Stimulated activated CD4-positive, alpha-beta T cell treated with anti-CD3 and anti-CD28 coated beads, Interleukin-12 subunit alpha, Interleukin-12 subunit beta, amount 100 ng/mL, for 4 hours (primary cell): ENCODE data around the gene SCAI.
"Not testable (repeated sequence)": the region's sequence is repeated elsewhere in the genome, so short reads cannot be mapped to it uniquely, and the experiment has no call there.

Experiments
- DNase-seq: peaks from one replicate; pipeline ENCODE4 v3.0.0-alpha.2; 2020

Gene SCAI

DNA sequence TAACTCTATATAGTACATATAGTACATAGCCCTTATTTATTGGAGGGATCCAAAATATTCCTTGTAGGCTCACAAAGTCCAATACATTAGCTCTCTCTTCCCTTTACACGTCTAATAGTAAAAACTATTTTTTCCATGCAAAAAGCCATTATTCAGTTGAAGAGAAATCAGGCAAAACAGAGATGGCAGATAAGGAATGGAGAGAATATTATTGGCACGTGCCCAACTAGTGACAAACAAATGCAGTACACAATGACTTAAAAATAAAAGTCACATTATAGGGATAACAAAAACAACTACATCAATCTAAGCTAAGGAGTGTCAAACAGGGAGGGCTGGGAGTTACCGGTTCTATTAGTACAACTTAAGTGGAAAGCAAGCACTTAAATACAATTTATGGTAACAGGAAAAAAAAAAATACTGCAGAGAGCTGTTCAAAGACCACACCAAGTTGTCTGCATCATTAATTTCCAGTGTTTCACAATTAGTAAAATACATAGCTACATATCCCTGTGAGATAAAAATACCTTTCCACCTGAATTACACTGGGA is 4.1 kb upstream of the SCAI start:
- DNase-seq = no peak

DNA sequence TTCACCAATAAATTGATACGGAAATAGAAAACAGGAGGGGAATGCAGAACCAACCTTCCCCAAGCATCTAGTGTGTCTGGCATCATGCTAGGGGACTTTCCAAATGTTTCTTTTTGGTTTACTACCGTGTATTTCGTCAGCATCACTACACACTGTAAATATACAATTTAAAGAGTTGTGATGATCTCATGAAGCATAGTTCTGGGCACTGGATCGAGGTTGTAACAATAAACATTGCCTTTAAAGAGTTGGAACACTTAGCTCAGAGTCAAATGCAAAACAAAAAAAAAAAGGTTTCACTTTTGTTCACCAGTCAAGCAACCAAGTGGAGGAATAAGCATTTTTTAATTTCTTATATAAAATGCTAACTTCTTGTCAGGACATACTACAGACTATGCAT is 2.9 kb upstream of the SCAI start:
- no peak for DNase-seq

DNA sequence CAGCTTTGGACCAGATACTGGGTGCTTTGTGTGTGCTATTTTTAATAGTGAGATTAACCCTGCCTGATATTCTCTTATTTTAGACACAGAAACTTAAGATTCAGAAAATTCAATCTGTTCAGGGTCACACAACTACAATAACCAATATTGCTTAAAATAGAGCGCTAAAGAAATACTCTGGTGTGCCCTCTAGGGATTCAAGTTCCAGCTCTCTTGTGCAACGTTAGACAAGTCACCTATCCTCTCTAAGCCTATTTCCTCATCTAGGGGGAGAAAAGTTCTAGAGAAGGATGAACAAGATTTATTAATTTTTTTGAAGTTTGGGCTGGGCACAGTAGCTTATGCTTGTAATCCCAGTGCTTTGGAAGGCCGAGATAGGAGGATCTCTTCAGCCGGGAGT is 2.1 kb upstream of the SCAI start:
- DNase-seq = no peak

DNA sequence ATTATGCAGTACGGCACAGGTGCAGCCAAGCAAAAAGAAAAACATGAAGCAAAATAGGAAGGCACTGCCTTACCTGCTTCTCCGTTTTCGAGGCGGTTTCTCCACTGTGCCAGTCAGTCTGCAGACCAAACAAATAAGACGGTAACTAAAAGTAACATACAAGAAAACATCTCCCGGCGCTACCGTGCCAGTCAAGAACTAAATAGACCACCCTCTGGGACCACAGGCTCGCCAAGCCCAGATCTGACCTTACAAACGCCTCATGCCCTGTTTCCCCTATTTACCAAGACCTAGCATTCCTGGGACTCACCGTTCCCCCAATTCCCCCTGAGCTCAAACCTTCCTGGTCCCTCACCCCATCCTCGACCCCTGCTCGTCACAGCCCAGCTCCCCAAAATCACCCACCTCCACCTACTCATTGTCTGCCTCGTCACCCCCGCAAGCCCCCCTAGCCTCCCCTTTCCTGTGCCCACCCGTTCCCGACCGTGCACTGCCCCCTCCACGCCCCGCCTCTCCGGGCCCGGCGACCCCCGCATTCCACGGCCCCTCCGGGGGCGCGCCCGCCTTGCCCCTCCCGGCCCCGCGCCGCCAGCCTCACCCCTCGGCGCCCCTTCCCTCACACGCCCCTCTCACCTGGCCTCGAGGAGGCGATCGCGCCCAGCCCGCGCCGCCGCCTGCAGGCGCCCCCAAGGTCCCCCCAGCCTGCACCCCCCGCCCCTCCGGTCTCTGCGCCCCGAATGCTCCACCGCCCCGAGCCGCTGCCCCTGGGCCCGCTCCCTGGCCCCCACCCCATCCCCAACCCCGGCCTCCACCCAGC is 560 bp downstream of the SCAI start:
- peak; percentile 5 for DNase-seq

DNA sequence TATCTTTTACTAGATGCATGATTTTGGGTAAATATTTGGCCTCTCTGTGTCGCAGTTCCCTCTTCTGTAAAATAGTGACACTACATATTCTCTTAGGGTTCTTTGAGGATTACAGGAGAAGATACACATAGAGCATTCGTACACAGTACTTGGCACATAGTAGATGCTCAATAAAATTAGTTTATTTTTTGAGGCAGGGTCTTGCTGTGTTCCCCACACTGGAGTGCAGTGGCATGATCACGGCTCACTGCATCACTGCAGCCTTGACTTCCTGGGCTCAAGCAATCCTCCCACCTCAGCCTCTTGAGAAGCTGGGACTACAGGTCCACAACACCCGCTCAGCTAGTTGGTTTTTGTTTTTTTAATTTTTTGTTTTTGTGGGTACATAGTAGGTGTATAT is 1.6 kb downstream of the SCAI start:
- no peak for DNase-seq

DNA sequence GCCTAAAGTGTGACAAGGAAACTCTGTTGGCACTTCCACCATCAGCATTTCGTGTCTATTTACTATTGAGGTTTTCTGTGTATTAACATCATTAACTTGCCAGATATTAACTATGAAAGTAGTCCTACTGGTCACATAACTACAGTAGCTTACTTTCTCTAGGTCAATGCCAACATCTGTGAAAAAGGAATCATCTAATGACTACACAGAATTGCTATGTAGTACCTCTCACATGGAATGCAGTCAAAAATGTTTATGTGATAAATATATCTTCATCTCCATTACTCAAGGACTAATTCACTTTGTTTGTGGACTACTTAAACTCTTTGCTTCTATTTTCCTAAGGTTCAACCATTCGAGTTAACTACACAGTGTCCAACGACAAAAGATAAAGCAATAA is 2.1 kb downstream of the SCAI start:
- DNase-seq = no peak

DNA sequence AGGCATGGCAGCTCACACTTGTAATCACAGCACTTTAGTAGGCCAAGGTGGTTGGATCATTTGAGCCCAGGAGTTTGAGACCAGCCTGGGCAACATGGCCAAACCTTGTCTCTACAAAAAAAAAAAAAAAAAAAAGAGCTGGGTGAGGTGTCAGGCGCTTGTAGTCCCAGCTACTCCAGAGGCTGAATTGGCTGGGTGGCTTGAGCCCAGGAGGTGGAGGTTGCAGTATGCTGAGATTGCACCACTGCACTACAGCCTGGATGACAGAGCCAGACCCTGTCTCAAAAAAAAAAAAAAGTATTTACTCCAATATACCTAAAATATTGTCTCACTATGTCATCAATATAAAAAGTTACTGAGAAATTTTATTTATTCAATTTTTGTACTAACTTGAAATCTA is 2.8 kb downstream of the SCAI start:
- DNase-seq = no peak

DNA sequence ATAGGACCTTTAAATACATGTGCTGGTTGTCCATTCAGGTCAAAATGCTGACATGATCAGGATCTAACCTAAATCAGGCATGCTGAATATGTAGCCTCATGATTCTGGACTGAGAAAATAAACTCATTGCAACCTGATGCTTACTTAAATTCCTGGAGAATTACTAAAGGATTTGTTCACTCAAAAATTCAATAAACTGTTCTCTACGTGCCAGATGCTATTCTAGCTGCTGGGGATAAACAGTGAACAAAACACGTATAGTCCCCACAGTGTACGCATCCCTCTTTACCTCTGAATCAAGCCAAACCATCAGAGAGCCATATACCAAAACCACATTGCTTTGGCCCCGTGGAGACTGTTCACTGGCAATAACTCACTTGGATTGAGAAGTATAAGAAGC is 6.1 kb downstream of the SCAI start:
- DNase-seq = no peak

DNA sequence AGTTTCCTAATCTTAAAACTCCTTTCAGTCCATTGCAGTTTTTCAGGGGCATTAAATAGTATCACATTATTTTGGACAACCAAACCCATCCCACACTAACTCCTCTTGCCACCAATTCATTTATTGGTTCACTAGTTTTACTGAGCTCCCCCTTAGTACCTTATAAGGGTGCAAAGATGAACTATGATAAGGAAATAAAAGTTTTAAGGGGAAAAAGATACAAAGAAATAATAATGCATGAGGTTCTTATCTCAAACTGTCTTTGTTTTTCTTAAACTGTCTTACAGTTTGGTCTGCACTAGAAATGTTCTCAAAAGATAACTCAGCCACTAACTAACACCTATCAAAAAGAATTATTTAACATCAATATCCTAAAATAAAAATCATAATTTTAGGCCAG is 8.4 kb downstream of the SCAI start:
- no peak for DNase-seq

DNA sequence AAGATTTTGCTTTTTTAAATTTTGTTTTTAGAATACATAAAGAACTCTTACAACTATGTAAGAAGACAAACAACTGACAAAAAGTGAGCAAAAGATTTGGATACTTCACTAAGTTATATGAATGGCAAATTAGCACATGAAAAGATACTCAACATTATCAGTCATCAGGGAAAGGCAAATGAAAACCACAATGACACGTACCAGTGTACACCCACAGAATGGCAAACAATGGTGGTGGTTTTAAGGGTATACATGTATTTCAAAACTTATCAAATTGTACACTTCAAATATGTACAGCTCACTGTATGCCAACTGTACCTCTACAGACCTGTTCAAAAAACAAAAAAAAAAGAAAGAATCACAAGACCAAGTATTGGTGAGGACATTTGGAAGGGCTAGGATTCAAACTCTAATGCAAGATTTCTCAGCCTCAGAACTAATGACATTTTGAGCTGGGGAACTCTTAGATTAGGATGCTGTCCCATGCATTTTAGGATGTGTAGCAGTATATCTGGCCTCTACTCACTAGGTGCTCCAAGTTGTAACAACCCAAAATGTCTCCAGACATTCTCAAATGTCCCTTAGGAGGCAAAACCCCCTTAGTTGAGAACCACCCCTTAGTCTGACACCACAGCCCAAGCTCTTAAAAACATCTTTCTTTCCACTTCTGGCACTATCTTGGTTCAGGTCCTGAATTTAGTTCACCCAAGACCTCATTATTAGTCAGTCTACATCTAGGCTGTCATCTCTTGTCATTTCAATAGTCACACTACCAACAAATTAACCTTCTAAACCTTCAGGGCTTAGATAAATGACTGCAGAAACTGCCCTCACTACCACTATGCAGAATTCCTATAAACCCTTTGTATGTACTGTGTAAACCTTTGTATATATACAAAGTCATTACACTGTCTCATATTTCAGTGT is 9.7 kb downstream of the SCAI start:
- DNase-seq = no peak

DNA sequence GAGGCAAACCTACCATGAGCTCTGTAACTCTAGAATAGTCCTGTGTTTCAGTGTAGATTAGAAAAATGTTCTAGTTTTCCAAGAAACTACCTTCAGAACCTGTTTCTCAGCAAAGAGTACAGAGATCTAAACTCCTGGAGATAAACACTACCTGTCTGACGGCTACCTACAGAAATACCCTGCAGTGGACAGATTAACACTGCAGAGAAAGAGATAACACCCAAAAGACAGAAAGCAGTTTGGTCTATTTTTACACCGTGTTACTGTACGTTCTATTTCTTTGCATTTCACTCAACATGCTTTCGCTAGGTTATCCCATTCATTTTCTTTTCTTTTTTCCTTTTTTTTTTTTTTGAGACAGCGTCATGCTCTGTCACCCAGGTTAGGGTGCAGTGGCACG is 11.6 kb downstream of the SCAI start:
- DNase-seq = no peak

DNA sequence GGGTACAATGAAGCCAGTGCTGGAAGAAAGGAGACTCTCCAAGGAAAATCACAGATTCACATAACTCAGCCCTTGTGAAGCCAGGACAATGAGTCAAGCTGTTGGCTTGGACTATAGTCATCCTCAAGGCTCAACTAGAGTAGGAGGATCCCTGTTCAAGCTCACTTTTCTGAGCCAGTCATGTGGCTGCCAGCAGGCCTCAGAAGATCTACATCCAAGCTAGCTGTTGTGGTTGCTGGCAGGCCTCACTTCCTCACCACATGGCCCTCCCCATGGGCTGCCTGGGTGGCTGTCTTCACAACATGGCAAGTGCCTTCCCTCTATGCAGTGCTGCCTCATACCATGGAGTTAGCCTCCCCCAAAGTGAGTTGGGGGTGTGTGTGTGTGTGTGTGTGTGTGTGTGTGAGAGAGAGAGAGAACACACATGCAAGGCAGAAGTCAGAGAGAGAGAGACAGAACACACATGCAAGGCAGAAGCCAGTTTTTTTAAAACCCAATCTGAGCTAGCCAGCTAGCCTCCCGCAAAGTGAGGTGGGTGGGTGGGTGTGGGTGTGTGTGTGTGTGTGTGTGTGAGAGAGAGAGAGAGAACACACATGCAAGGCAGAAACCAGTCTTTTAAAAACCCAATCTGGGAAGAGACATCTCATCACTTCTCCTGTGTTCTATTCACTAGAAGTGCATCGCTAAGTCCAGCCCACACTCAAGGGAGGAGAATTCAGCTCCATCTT is 17.1 kb downstream of the SCAI start:
- DNase-seq = peak; percentile 32

DNA sequence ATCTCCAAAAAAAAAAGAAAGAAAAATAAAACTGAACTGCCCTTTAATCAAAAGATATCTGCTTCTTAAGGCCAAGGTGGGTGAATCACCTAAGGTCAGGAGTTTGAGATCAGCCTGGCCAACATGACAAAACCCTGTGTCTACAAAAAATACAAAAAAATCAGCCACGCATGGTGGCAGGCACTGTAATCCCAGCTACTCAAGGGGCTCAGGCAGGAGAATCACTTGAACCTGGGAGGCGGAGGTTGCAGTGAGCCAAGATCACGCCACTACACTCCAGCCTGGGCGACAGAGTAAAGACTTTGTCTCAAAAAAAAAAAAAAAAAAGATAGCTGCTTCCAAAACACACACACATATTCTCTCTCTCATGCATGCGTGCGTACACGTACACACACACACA is 17.8 kb downstream of the SCAI start:
- no peak for DNase-seq

DNA sequence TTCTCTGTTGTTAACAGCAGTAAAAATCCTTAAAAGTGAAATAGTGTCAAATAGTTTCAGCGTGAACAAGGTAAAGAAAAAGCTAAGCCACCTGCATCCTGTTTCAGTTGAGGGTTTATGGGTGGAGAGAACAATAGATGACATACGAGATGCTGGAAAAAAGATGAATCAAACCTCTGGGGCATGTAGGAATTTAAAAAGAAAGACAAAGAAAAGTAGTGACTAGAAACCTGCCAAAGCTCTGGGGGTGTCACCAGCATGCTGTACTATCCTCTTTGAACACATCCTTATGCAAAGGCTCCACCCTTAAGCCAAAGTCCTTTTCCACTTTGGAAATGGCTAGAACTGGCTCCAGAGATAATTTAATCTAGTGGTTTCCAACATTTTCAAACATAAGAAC is 22.2 kb downstream of the SCAI start:
- DNase-seq = no peak

DNA sequence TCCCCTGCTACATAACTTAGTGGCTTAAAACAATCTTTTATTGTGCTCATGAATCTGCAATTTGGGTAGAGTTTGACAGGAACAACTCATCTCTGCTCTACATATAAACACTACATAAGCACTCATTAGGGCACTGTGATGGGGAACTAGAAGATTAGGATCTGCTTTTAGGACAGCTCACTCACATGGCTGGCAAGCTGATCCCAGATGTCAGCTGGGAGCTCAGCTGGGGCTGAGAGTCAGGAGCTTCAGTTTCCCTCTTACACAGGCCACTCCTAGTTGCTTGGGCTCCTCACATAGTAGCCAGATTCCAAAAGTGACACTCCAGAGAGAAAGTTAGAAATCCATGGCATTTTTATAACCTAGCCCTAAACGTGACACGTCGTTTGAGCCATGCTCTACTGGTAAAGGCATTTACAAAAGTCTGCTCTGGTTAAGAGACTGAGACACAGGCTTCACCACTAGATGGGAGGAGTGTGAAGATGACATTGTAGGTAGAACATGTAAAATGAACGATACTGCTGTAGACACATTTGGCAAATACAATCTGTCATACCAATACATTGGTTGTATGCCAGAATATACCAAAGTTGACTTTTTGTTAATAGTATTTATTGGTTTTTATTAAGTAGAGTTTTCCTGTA is 23.6 kb downstream of the SCAI start:
- no peak for DNase-seq

DNA sequence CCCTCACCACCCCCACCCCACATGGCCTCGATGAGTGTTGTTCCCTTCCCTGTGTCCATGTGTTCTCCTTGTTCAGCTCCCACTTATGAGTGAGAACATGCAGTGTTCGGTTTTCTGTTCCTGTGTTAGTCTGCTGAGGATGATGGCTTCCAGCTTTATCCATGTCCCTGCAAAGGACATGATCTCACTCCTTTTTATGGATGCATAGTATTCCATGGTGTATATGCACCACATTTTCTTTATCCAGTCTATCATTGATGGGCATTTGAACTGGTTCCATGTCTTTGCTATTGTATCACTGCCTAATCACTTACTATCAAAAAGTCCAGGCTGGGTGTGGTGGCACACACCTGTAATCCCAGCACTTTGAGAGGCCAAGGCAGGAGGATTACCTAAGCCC is 24.6 kb downstream of the SCAI start:
- not testable (repeated sequence) for DNase-seq

DNA sequence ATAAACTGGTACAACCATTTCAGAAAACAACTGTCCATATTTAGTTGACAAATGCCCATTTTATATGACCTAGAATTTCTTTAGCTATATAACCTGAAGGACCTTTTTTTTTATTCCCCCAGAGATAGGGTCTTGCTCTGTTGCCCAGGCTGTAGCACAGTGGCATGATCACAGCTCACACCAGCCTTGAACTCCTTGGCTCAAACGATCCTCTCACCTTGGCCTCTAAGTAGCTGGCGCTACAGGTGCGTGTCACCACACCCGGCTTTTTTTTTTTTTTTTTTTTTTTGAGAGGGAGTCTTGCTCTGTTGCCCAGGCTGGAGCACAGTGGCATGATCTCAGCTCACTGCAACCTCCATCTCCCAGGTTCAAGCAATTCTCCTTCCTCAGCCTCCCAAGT is 28.8 kb downstream of the SCAI start:
- not testable (repeated sequence) for DNase-seq

DNA sequence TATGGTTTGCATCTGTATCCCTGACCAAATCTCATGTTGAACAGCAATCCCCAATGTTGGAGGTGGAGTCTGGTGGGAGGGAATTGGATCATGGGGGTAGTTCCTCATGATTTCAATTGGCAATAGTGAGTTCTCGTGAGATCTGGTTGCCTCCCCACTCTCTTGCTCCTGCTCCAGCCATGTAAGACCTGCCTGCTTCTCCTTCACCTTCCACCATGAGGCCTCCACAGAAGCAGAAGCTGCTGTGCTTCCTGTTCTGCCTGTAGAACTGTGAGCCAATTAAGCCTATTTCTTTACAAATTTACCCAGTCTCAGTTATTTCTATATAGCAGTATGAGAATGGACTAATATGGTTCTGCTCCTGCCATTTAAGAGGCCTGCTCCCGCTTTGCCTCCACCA is 32.9 kb downstream of the SCAI start:
- no peak for DNase-seq

DNA sequence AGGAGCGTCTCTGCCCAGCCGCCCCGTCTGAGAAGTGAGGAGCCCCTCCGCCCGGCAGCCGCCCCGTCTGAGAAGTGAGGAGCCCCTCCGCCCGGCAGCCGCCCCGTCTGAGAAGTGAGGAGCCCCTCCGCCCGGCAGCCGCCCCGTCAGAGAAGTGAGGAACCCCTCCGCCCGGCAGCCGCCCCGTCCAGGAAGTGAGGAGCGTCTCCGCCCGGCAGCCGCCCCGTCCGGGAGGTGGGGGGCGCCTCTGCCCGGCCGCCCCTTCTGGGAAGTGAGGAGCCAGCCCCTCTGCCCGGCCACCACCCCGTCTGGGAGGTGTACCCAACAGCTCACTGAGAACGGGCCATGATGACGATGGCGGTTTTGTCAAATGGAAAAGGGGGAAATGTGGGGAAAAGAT is 34.8 kb downstream of the SCAI start:
- DNase-seq = not testable (repeated sequence)

DNA sequence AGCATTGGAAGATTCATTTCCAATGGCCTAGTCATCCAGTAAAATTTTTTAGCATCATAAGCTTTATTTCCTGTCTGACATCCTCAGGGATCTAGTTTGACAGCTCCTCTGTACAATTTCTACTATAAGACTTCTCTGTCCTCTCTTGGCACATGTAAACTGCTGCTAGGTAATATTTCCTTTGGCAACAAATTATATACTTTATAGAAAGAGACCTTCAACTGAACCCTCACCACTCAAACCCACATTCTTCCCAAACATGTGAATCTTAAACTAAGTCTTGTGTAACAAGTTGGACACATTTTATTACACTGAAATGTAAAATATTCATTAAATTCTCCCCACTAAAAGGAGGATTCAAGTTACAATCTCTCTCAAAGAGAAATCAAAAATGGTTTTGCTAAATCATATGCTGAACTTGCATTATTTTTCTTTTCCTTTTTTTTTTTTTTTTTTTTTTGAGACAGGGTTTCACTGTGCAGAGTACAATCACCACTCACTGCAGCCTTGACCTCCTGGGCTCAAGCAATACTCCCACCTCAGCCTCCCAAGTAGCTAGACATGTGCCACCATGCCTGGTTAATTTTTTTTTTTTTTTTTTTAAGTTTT is 36.9 kb downstream of the SCAI start:
- DNase-seq = no peak

DNA sequence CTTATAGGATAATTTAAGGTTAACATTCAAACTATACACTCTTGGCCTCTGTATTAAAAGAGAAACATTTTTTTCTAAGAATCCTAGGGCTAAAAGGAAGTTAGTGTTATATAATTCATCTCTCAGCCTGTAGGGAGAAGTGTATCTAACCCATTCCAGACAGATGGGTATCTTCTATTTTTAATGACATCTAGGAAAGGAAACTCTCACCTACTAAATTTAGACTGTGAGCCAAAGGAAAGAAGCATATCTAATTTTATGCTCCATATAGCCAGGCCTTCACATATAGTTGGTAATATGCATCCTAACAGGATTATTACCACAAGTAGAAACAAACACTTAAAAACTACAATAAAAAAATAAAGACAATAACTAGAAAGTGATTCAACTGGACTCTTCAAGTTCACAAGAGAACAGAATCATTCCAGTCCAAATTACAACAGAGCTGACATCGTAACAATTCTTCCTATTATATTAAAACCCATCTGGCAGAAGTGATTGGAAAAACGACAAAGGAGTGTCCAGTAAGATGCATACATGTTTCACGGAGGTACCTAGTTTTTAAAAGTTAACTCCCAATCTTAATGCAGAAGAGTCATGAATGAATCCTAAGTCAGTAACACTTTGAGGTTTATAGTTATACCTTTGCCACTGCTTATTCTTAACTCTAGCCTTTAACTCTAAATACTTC is 39.4 kb downstream of the SCAI start:
- DNase-seq = no peak

DNA sequence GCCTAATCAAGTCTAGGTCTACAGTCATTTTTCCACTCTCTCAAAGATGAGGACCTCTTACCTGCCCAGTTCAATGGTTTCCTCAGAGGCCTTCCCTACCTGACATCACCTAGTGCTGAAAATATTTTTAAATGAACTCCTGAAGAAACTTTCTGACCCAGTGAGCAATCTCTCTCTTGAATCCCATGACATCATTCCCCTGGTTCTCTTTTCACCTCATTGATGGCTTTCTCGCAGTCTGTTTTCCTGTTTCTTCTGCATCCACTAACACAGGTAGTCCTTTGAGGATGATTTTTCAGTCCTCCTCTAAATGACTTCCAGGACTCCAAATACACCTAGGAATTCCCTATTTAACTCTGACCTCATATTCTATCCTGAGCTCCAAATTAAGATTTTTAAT is 40.3 kb downstream of the SCAI start:
- no peak for DNase-seq
